GM23338 (cell line): ENCODE results near the gene LIN7A. TPM values are rescaled to one million over a fixed set of nuclear protein-coding genes. Genes with fewer than 3 reads are reported as not detected.

Experiments
- ATAC-seq: fragments of 200-7000 bp; cut with Tn5 transposase; 3 replicates; pipeline ENCODE4 v1.9.1; 2020
- DNase-seq: peaks from one replicate; pipeline ENCODE4 v3.0.0-alpha.2; 2015; ENCODE audit warnings: low spot score
- H2AFZ ChIP-seq: fragments of 200-600 bp; sonication (generic); 2 replicates; pipeline ENCODE4 v1.8.0; 2016; ENCODE audit warnings: antibody characterized with exemption, mild to moderate bottlenecking, moderate library complexity
- H3F3A ChIP-seq: fragments of 200-600 bp; sonication (generic); replicated peaks from 2 replicates; pipeline ENCODE4 v1.8.0; 2017; ENCODE audit warnings: antibody characterized with exemption, mixed run types, low read depth
- H3K27ac ChIP-seq: fragments of 200-600 bp; sonication (generic); 2 replicates; pipeline ENCODE4 v1.6.1; 2016; ENCODE audit warnings: low read depth
- H3K27me3 ChIP-seq: fragments of 200-600 bp; sonication (generic); 2 replicates; pipeline ENCODE4 v1.8.0; 2016; ENCODE audit warnings: mild to moderate bottlenecking, mixed run types, moderate library complexity; ENCODE audit not compliant: insufficient read depth
- H3K36me3 ChIP-seq: fragments of 200-600 bp; sonication (generic); 2 replicates; pipeline ENCODE4 v1.8.0; 2016; ENCODE audit warnings: mild to moderate bottlenecking; ENCODE audit not compliant: insufficient read depth
- H3K4me1 ChIP-seq: fragments of 200-600 bp; sonication (generic); 2 replicates; pipeline ENCODE4 v1.8.0; 2016; ENCODE audit warnings: mild to moderate bottlenecking, moderate library complexity; ENCODE audit not compliant: insufficient read depth
- H3K4me2 ChIP-seq: fragments of 200-600 bp; sonication (generic); 2 replicates; pipeline ENCODE4 v1.7.1; 2017; ENCODE audit warnings: mixed run types
- H3K4me3 ChIP-seq: fragments of 200-600 bp; sonication (generic); 2 replicates; pipeline ENCODE4 v1.6.1; 2016; ENCODE audit warnings: mixed run types
- H3K79me2 ChIP-seq: fragments of 200-600 bp; sonication (generic); replicated peaks from 2 replicates; pipeline ENCODE4 v1.8.0; 2017; ENCODE audit warnings: mild to moderate bottlenecking; ENCODE audit not compliant: insufficient read depth
- H3K9me2 ChIP-seq: fragments of 200-600 bp; sonication (generic); 2 replicates; pipeline ENCODE4 v1.8.0; 2017; ENCODE audit not compliant: insufficient read depth
- H4K20me1 ChIP-seq: fragments of 200-600 bp; sonication (generic); replicated peaks from 2 replicates; pipeline ENCODE4 v1.8.0; 2017; ENCODE audit warnings: mild to moderate bottlenecking; ENCODE audit not compliant: insufficient read depth
- H3K27ac Mint-ChIP-seq: 2 replicates; pipeline ENCODE4 v1.8.0; 2020; ENCODE audit warnings: inconsistent platforms, mild to moderate bottlenecking, moderate library complexity, mixed read lengths
- H3K27me3 Mint-ChIP-seq: 3 replicates; pipeline ENCODE4 v1.8.0; 2022; ENCODE audit warnings: low read depth, mild to moderate bottlenecking, moderate library complexity, mixed read lengths, inconsistent platforms; ENCODE audit not compliant: insufficient read depth, poor library complexity
- H3K36me3 Mint-ChIP-seq: 3 replicates; pipeline ENCODE4 v1.8.0; 2021; ENCODE audit warnings: low read depth, mild to moderate bottlenecking, inconsistent platforms, moderate library complexity, mixed read lengths
- H3K4me1 Mint-ChIP-seq: 3 replicates; pipeline ENCODE4 v1.8.0; 2020; ENCODE audit warnings: mild to moderate bottlenecking, inconsistent platforms, mixed read lengths
- H3K4me3 Mint-ChIP-seq: 3 replicates; pipeline ENCODE4 v1.8.0; 2021; ENCODE audit warnings: moderate library complexity, mild to moderate bottlenecking, inconsistent platforms, mixed read lengths
- H3K9me3 Mint-ChIP-seq: 3 replicates; pipeline ENCODE4 v1.8.0; 2020; ENCODE audit warnings: moderate library complexity, mild to moderate bottlenecking, inconsistent platforms, mixed read lengths
- CREB1 ChIP-seq: fragments of 250-450 bp; sonication (Bioruptor Pico); IDR thresholded peaks from 2 replicates; pipeline ENCODE4 v1.5.0; 2020; ENCODE audit warnings: low read depth, mild to moderate bottlenecking, moderate library complexity
- CTCF ChIP-seq, 2 experiments: fragments of 200-600 bp in 1 of 2; sonication (generic) in 1 of 2; conservative IDR thresholded peaks; 2 replicates each; pipeline versions ENCODE4 v1.5.1 to v1.6.1; 2016 to 2017; ENCODE audit warnings: antibody characterized with exemption in 2 of 2, low read depth in 2 of 2, mild to moderate bottlenecking in 2 of 2, moderate library complexity in 1 of 2
- ETS1 ChIP-seq: IDR thresholded peaks from 2 replicates; pipeline ENCODE4 v1.6.1; 2016; ENCODE audit warnings: antibody characterized with exemption
- EZH2 ChIP-seq: fragments of 200-600 bp; sonication (generic); IDR thresholded peaks from one replicate; pipeline ENCODE4 v1.8.0; 2017; ENCODE audit warnings: antibody characterized with exemption, mild to moderate bottlenecking, low read depth; ENCODE audit not compliant: unreplicated experiment
- EZH2phosphoT487 ChIP-seq: fragments of 200-600 bp; sonication (generic); IDR thresholded peaks from one replicate; pipeline ENCODE4 v1.8.1; 2018; ENCODE audit warnings: antibody characterized with exemption; ENCODE audit not compliant: unreplicated experiment
- JUNB ChIP-seq: IDR thresholded peaks from one replicate; pipeline ENCODE4 v1.6.1; 2016; ENCODE audit warnings: antibody characterized with exemption; ENCODE audit not compliant: unreplicated experiment
- NANOG ChIP-seq: IDR thresholded peaks from 2 replicates; pipeline ENCODE4 v1.6.1; 2016; ENCODE audit warnings: antibody characterized with exemption, borderline replicate concordance
- POLR2AphosphoS5 ChIP-seq: IDR thresholded peaks from 2 replicates; pipeline ENCODE4 v1.6.1; 2016; ENCODE audit warnings: antibody characterized with exemption, low read depth
- REST ChIP-seq: IDR thresholded peaks from one replicate; pipeline ENCODE4 v1.6.1; 2018; ENCODE audit warnings: antibody characterized with exemption; ENCODE audit not compliant: unreplicated experiment
- STAT1 ChIP-seq: IDR thresholded peaks from one replicate; pipeline ENCODE4 v1.6.1; 2016; ENCODE audit warnings: antibody characterized with exemption; ENCODE audit not compliant: unreplicated experiment
- ZNF114 ChIP-seq: fragments of 250-450 bp; sonication (Bioruptor Pico); IDR thresholded peaks from 2 replicates; pipeline ENCODE4 v1.5.0; 2020; ENCODE audit warnings: mild to moderate bottlenecking, moderate library complexity
- ZNF331 ChIP-seq: fragments of 250-450 bp; sonication (Bioruptor Pico); IDR thresholded peaks from 2 replicates; pipeline ENCODE4 v1.5.0; 2020; ENCODE audit warnings: low read depth, mild to moderate bottlenecking, moderate library complexity
- ZNF462 ChIP-seq: fragments of 250-450 bp; sonication (Bioruptor Pico); IDR thresholded peaks from 2 replicates; pipeline ENCODE4 v1.5.0; 2020; ENCODE audit warnings: mild to moderate bottlenecking, moderate library complexity
- polyA plus RNA-seq: library from polyadenylated mRNA; unstranded; fragments of >200 nt; fragmentation: Nextera tagmentation; extraction: Ambion mirVana; gene quantifications from 2 replicates; pipeline ENCODE4 v1.2.1, GENCODE V29; 2016
- total RNA-seq: library from RNA; depleted of rRNA; stranded (reverse); fragments of >200 nt; shearing (Covaris generic); gene quantifications from 2 replicates; pipeline ENCODE4 v1.2.3, GENCODE V29; 2014

Gene LIN7A
- total and polyA plus RNA-seq, 2 experiments from 2014 or later: 5.7 to 6.5 TPM

- Histone ChIP-seq H3K36me3 (no peaks in the 10 kb centered on the region), H3K79me2 (no peaks in the 10 kb centered on the region), H3F3A (no peaks in the 10 kb centered on the region), H3K4me1 (no peaks in the 10 kb centered on the region), H3K4me2 (no peak overlapping the region), H3K27me3 (no peaks in the 10 kb centered on the region), H4K20me1 (no peaks in the 10 kb centered on the region), H2AFZ (no peak overlapping the region), H3K4me3 (no peak overlapping the region), H3K9me2 (no peaks in the 10 kb centered on the region), H3K27ac (no peak overlapping the region)
- Mint-ChIP-seq H3K9me3 (no peaks in the 10 kb centered on the region; the same call in 2 of the 3 replicates), H3K27me3 (no peaks in the 10 kb centered on the region), H3K4me1 (peaks cover 5% of the 10 kb centered on the region; the same call in 2 of the 3 replicates), H3K36me3 (peaks cover 8% of the 10 kb centered on the region; the same call in 2 of the 3 replicates), H3K4me3 (no peak overlapping the region), H3K27ac (no peak overlapping the region)
- DNase-seq (no peak), ATAC-seq (no peak)
- TF ChIP-seq CTCF (conservative IDR thresholded peaks at IDR 0.05; ENCODE audit: low read depth in 2 of 2) (no peak), EZH2phosphoT487 (no peak), ETS1 (no peak), POLR2AphosphoS5 (no peak), CREB1 (no peak), ZNF331 (CRISPR knock-in tag) (no peak), NANOG (no peak), ZNF114 (no peak), EZH2 (no peak), ZNF462 (no peak), JUNB (no peak), REST (no peak), STAT1 (no peak)
Observed at GRCh38 chr12:80925983-80926382, 11.8 kb downstream of the LIN7A start.
